Measurements from ENCODE around the gene ZCWPW2.

The ZCWPW2 gene

GRCh38 chr3:28542351-28542750 is 193.8 kb downstream of the ZCWPW2 start:
- Histone ChIP-seq H3K36me3 (ENCODE audit: control insufficient read depth in 1 of 2, insufficient read depth in 2 of 2, low read depth in 1 of 2, low read length in 2 of 2) (no peaks in the 10 kb centered on the region), H3K4me3 (ENCODE audit: insufficient read depth in 1 of 2, low read depth in 1 of 2, low read length in 2 of 2) (no peak overlapping the region), H3K23ac (ENCODE audit: low read length in 2 of 2) (no peak overlapping the region), H3K18ac (ENCODE audit: low read depth in 1 of 2, low read length in 2 of 2) (no peak overlapping the region), H3K27me3 (ENCODE audit: control insufficient read depth in 1 of 2, insufficient read depth in 1 of 2, low read length in 2 of 2) (no peaks in the 10 kb centered on the region), H2AFZ (ENCODE audit: low read depth, low read length) (no peak overlapping the region), H3K9ac (ENCODE audit: low read length) (no peak overlapping the region), H3K4me1 (ENCODE audit: control insufficient read depth, insufficient read depth, low read depth, low read length) (no peaks in the 10 kb centered on the region), H2BK5ac (ENCODE audit: low read depth, low read length, poor library complexity, severe bottlenecking) (no peak overlapping the region), H3K14ac (ENCODE audit: low read length in 2 of 2) (no peak overlapping the region), H3K79me1 (replicated peaks; ENCODE audit: low read length, poor library complexity, severe bottlenecking) (no peaks in the 10 kb centered on the region), H3K27ac (ENCODE audit: low read length, poor library complexity, severe bottlenecking) (no peak overlapping the region), H3K9me3 (ENCODE audit: control insufficient read depth, low read length) (peaks cover 33% of the 10 kb centered on the region), H3K4ac (ENCODE audit: low read depth in 1 of 2, low read length in 2 of 2) (no peak overlapping the region), H2BK15ac (ENCODE audit: low read depth, poor library complexity, severe bottlenecking) (no peak overlapping the region), H2AK5ac (ENCODE audit: low read length, severe bottlenecking) (no peak overlapping the region), H2BK12ac (ENCODE audit: low read length in 2 of 2) (no peak overlapping the region), H4K8ac (ENCODE audit: low read length) (no peak overlapping the region), H4K91ac (ENCODE audit: low read length) (no peak overlapping the region), H3K4me2 (ENCODE audit: low read length, poor library complexity, severe bottlenecking) (no peak overlapping the region), H2BK120ac (ENCODE audit: low read depth, low read length) (no peak overlapping the region)
- no peak for DNase-seq
- 56% methylated on average over 1 of the region's 1 CpG for WGBS

DNA sequence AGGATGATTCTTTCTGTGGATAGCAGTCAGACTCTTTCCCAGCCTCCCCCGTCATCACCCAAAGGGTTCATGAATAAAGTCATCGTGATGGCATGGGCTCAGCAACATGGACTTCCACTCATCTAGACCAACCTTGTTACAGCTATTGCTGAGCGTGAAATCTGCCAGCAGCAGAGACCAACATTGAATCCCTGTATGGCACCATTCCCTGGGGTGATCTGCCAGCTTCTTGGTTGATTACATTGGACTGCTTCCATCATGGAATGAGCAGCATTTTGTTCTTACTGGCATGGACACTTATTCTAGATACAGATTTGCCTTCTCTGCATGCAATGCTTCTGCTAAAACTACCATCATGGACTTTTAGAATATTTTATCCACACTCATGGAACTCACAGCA is 195.7 kb downstream of the ZCWPW2 start:
- Histone ChIP-seq H3K23ac (ENCODE audit: low read length in 2 of 2) (no peak overlapping the region), H3K9me3 (ENCODE audit: control insufficient read depth, low read length) (peaks cover 30% of the 10 kb centered on the region), H3K4ac (ENCODE audit: low read depth in 1 of 2, low read length in 2 of 2) (no peak overlapping the region), H2AFZ (ENCODE audit: low read depth, low read length) (no peak overlapping the region), H2BK5ac (ENCODE audit: low read depth, low read length, poor library complexity, severe bottlenecking) (no peak overlapping the region), H2BK15ac (ENCODE audit: low read depth, poor library complexity, severe bottlenecking) (no peak overlapping the region), H4K8ac (ENCODE audit: low read length) (no peak overlapping the region), H2AK5ac (ENCODE audit: low read length, severe bottlenecking) (no peak overlapping the region), H4K91ac (ENCODE audit: low read length) (no peak overlapping the region), H3K36me3 (ENCODE audit: control insufficient read depth in 1 of 2, insufficient read depth in 2 of 2, low read depth in 1 of 2, low read length in 2 of 2) (no peaks in the 10 kb centered on the region), H3K79me1 (replicated peaks; ENCODE audit: low read length, poor library complexity, severe bottlenecking) (no peaks in the 10 kb centered on the region), H3K4me3 (ENCODE audit: insufficient read depth in 1 of 2, low read depth in 1 of 2, low read length in 2 of 2) (no peak overlapping the region), H3K4me1 (ENCODE audit: control insufficient read depth, insufficient read depth, low read depth, low read length) (no peaks in the 10 kb centered on the region), H3K18ac (ENCODE audit: low read depth in 1 of 2, low read length in 2 of 2) (no peak overlapping the region), H3K14ac (ENCODE audit: low read length in 2 of 2) (no peak overlapping the region), H2BK120ac (ENCODE audit: low read depth, low read length) (no peak overlapping the region), H3K4me2 (ENCODE audit: low read length, poor library complexity, severe bottlenecking) (no peak overlapping the region), H3K9ac (ENCODE audit: low read length) (no peak overlapping the region), H2BK12ac (ENCODE audit: low read length in 2 of 2) (no peak overlapping the region), H3K27me3 (ENCODE audit: control insufficient read depth in 1 of 2, insufficient read depth in 1 of 2, low read length in 2 of 2) (no peaks in the 10 kb centered on the region), H3K27ac (ENCODE audit: low read length, poor library complexity, severe bottlenecking) (no peak overlapping the region)
- no peak for DNase-seq
- WGBS, result 73% methylated on average over 3 of the region's 3 CpGs

GRCh38 chr3:28544831-28545230 is 196.3 kb downstream of the ZCWPW2 start:
- Histone ChIP-seq H2AK5ac (ENCODE audit: low read length, severe bottlenecking) (no peak overlapping the region), H3K27ac (ENCODE audit: low read length, poor library complexity, severe bottlenecking) (no peak overlapping the region), H3K4me2 (ENCODE audit: low read length, poor library complexity, severe bottlenecking) (no peak overlapping the region), H3K18ac (ENCODE audit: low read depth in 1 of 2, low read length in 2 of 2) (no peak overlapping the region), H3K4me1 (ENCODE audit: control insufficient read depth, insufficient read depth, low read depth, low read length) (no peaks in the 10 kb centered on the region), H3K23ac (ENCODE audit: low read length in 2 of 2) (no peak overlapping the region), H2BK5ac (ENCODE audit: low read depth, low read length, poor library complexity, severe bottlenecking) (no peak overlapping the region), H2BK12ac (ENCODE audit: low read length in 2 of 2) (no peak overlapping the region), H2BK120ac (ENCODE audit: low read depth, low read length) (no peak overlapping the region), H4K91ac (ENCODE audit: low read length) (no peak overlapping the region), H3K4me3 (ENCODE audit: insufficient read depth in 1 of 2, low read depth in 1 of 2, low read length in 2 of 2) (no peak overlapping the region), H3K27me3 (ENCODE audit: control insufficient read depth in 1 of 2, insufficient read depth in 1 of 2, low read length in 2 of 2) (no peaks in the 10 kb centered on the region), H4K8ac (ENCODE audit: low read length) (no peak overlapping the region), H3K9me3 (ENCODE audit: control insufficient read depth, low read length) (peaks cover 27% of the 10 kb centered on the region), H3K36me3 (ENCODE audit: control insufficient read depth in 1 of 2, insufficient read depth in 2 of 2, low read depth in 1 of 2, low read length in 2 of 2) (no peaks in the 10 kb centered on the region), H3K79me1 (replicated peaks; ENCODE audit: low read length, poor library complexity, severe bottlenecking) (no peaks in the 10 kb centered on the region), H3K9ac (ENCODE audit: low read length) (no peak overlapping the region), H3K14ac (ENCODE audit: low read length in 2 of 2) (no peak overlapping the region), H2BK15ac (ENCODE audit: low read depth, poor library complexity, severe bottlenecking) (no peak overlapping the region), H2AFZ (ENCODE audit: low read depth, low read length) (no peak overlapping the region), H3K4ac (ENCODE audit: low read depth in 1 of 2, low read length in 2 of 2) (no peak overlapping the region)
- DNase-seq, result no peak
- no CpG with 5 or more reads among the region's 1 CpG for WGBS

DNA sequence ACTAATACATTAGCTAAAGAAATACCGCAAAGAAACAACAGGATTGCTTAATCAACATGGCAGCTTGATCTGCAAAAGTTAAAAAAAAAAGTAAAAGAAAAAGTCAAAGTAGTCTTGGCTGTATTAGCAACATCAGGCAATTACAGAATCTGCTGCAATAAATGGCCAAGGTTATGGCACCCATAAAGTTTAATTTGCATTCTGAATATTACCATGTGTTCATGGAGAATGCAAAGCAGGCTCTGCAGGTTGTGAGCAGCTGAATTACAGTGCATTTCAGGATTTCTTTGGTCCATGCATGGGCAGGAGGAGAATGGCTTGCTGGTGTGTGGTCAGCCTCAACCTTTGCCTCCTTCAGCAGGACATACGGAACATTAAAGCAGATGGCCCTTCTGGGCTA is 199.2 kb downstream of the ZCWPW2 start:
- H3K27ac ChIP-seq (ENCODE audit: low read length, poor library complexity, severe bottlenecking), result no peak overlapping the region
- no peaks in the 10 kb centered on the region for H3K79me1 ChIP-seq (replicated peaks; ENCODE audit: low read length, poor library complexity, severe bottlenecking)
- H2BK120ac ChIP-seq (ENCODE audit: low read depth, low read length), result no peak overlapping the region
- H2AK5ac ChIP-seq (ENCODE audit: low read length, severe bottlenecking), result no peak overlapping the region
- H3K4me3 ChIP-seq (ENCODE audit: insufficient read depth in 1 of 2, low read depth in 1 of 2, low read length in 2 of 2), result no peak overlapping the region
- no peak overlapping the region for H2BK15ac ChIP-seq (ENCODE audit: low read depth, poor library complexity, severe bottlenecking)
- H3K4me2 ChIP-seq (ENCODE audit: low read length, poor library complexity, severe bottlenecking), result no peak overlapping the region
- no peaks in the 10 kb centered on the region for H3K36me3 ChIP-seq (ENCODE audit: control insufficient read depth in 1 of 2, insufficient read depth in 2 of 2, low read depth in 1 of 2, low read length in 2 of 2)
- no peak overlapping the region for H3K14ac ChIP-seq (ENCODE audit: low read length in 2 of 2)
- 85% methylated on average over 2 of the region's 2 CpGs for WGBS
- H2BK5ac ChIP-seq (ENCODE audit: low read depth, low read length, poor library complexity, severe bottlenecking), result no peak overlapping the region
- no peak overlapping the region for H3K4ac ChIP-seq (ENCODE audit: low read depth in 1 of 2, low read length in 2 of 2)
- no peak overlapping the region for H3K9ac ChIP-seq (ENCODE audit: low read length)
- H3K27me3 ChIP-seq (ENCODE audit: control insufficient read depth in 1 of 2, insufficient read depth in 1 of 2, low read length in 2 of 2), result no peaks in the 10 kb centered on the region
- no peak overlapping the region for H2BK12ac ChIP-seq (ENCODE audit: low read length in 2 of 2)
- peaks cover 5% of the 10 kb centered on the region for H3K9me3 ChIP-seq (ENCODE audit: control insufficient read depth, low read length)
- H3K4me1 ChIP-seq (ENCODE audit: control insufficient read depth, insufficient read depth, low read depth, low read length), result no peaks in the 10 kb centered on the region
- no peak overlapping the region for H3K18ac ChIP-seq (ENCODE audit: low read depth in 1 of 2, low read length in 2 of 2)
- no peak for DNase-seq
- no peak overlapping the region for H3K23ac ChIP-seq (ENCODE audit: low read length in 2 of 2)
- no peak overlapping the region for H2AFZ ChIP-seq (ENCODE audit: low read depth, low read length)
- no peak overlapping the region for H4K91ac ChIP-seq (ENCODE audit: low read length)
- no peak overlapping the region for H4K8ac ChIP-seq (ENCODE audit: low read length)

Data from mesenchymal stem cell (in vitro differentiated cells and primary cell).